Stimulated activated naive B cell treated with anti-CD40 and anti-IgM and Interleukin-4, amounts not matched to agents 10 μg/mL and 1 μg/mL and 100 μg/mL, for 72 hours (primary cell): ENCODE results near the gene C19orf38.
"Not testable (repeated sequence)": the region's sequence is repeated elsewhere in the genome, so short reads cannot be mapped to it uniquely, and the experiment has no call there.

Experiments used
- ATAC-seq, 2 donors: fragments of 150-1000 bp; cut with Tn5 transposase; replicated peaks; 2 replicates each; pipeline ENCODE4 v1.10.0; 2021; ENCODE audit warnings: moderate library complexity in 1 of 2
- DNase-seq: peaks from one replicate; pipeline ENCODE4 v3.0.0; 2021
- H3K27ac Mint-ChIP-seq: one replicate; pipeline ENCODE4 v1.8.0; 2022; ENCODE audit warnings: mild to moderate bottlenecking, mixed read lengths
- H3K27me3 Mint-ChIP-seq, 2 donors: one replicate each; pipeline ENCODE4 v1.8.0; 2022; ENCODE audit warnings: mixed read lengths in 2 of 2
- H3K36me3 Mint-ChIP-seq, 2 donors: one replicate each; pipeline ENCODE4 v1.8.0; 2022; ENCODE audit warnings: mixed read lengths in 2 of 2, mild to moderate bottlenecking in 1 of 2
- H3K4me1 Mint-ChIP-seq, 2 donors: one replicate each; pipeline ENCODE4 v1.8.0; 2022; ENCODE audit warnings: mixed read lengths in 2 of 2, mild to moderate bottlenecking in 1 of 2
- H3K4me3 Mint-ChIP-seq, 2 donors: one replicate each; pipeline ENCODE4 v1.8.0; 2022; ENCODE audit warnings: mild to moderate bottlenecking in 2 of 2, mixed read lengths in 2 of 2, moderate library complexity in 1 of 2
- H3K9me3 Mint-ChIP-seq, 2 donors: one replicate each; pipeline ENCODE4 v1.8.0; 2022; ENCODE audit warnings: mixed read lengths in 2 of 2, mild to moderate bottlenecking in 1 of 2

Gene C19orf38

GRCh38 chr19:10831987-10832938 is 16.0 kb upstream of the C19orf38 start:
- Mint-ChIP-seq H3K27ac (peak overlapping the region; percentile 60), H3K36me3 (peaks cover 38 to 40% of the 10 kb centered on the region in 2 donors), H3K4me1 (peaks cover 18 to 23% of the 10 kb centered on the region in 2 donors), H3K9me3 (peaks cover 6 to 7% of the 10 kb centered on the region in 2 donors), H3K27me3 (no peaks in the 10 kb centered on the region), H3K4me3 (peak overlapping the region in 1 of 2 donors; percentile 1)
- no peak for ATAC-seq
- no peak for DNase-seq

- H3K27me3 Mint-ChIP-seq: no peaks in the 10 kb centered on the region
- peak overlapping the region in 1 of 2 donors; percentile 17 for H3K4me3 Mint-ChIP-seq
- H3K27ac Mint-ChIP-seq: peak overlapping the region; percentile 82
- DNase-seq: no peak
- H3K9me3 Mint-ChIP-seq: peaks cover 6 to 7% of the 10 kb centered on the region in 2 donors
- H3K36me3 Mint-ChIP-seq: peaks cover 37 to 38% of the 10 kb centered on the region in 2 donors
- peaks cover 18 to 23% of the 10 kb centered on the region in 2 donors for H3K4me1 Mint-ChIP-seq
- no peak for ATAC-seq
Observed at GRCh38 chr19:10832939-10833296, 15.3 kb upstream of the C19orf38 start.

- peaks cover 16 to 18% of the 10 kb centered on the region in 2 donors for H3K4me1 Mint-ChIP-seq
- no peak for ATAC-seq
- peaks cover 7 to 8% of the 10 kb centered on the region in 2 donors for H3K9me3 Mint-ChIP-seq
- DNase-seq: no peak
- no peaks in the 10 kb centered on the region for H3K27me3 Mint-ChIP-seq
- H3K36me3 Mint-ChIP-seq: peaks cover 29 to 39% of the 10 kb centered on the region in 2 donors
- H3K4me3 Mint-ChIP-seq: peak overlapping the region; percentile 92 to 96
- H3K27ac Mint-ChIP-seq: peak overlapping the region; percentile 99
Observed at GRCh38 chr19:10835089-10835753, 13.0 kb upstream of the C19orf38 start.

GRCh38 chr19:10835754-10836478 is 12.3 kb upstream of the C19orf38 start, which contains the start of gene TMED1:
TSS of gene TMED1 (minus strand) at chr19:10836212. CDS start at chr19:10836191, 21 bp downstream.
- Mint-ChIP-seq H3K27ac (peak within 1 kb of the TSS; percentile 99), H3K27me3 (no peaks in the 10 kb centered on the region), H3K9me3 (peaks cover 7 to 8% of the 10 kb centered on the region in 2 donors), H3K4me1 (peaks cover 14 to 16% of the 10 kb centered on the region in 2 donors), H3K4me3 (peak within 1 kb of the TSS; percentile 92 to 96), H3K36me3 (peaks cover 24 to 36% of the 10 kb centered on the region in 2 donors)
- ATAC-seq (peak; percentile 92 to 94), DNase-seq (peak; percentile 96)

- H3K27ac Mint-ChIP-seq: peak overlapping the region; percentile 99
- ATAC-seq (peak; percentile 46 to 55), DNase-seq (peak; percentile 88)
- peaks cover 7 to 8% of the 10 kb centered on the region in 2 donors for H3K9me3 Mint-ChIP-seq
- H3K4me1 Mint-ChIP-seq: peaks cover 14 to 16% of the 10 kb centered on the region in 2 donors
- peak overlapping the region; percentile 92 to 96 for H3K4me3 Mint-ChIP-seq
- H3K36me3 Mint-ChIP-seq: peaks cover 24 to 36% of the 10 kb centered on the region in 2 donors
- H3K27me3 Mint-ChIP-seq: no peaks in the 10 kb centered on the region
Observed at GRCh38 chr19:10836479-10837330, 11.5 kb upstream of the C19orf38 start.

GRCh38 chr19:10837649-10838048 is 10.6 kb upstream of the C19orf38 start:
- peak overlapping the region in 1 of 2 donors; percentile 46 for H3K4me3 Mint-ChIP-seq
- not testable (repeated sequence) for DNase-seq, H3K27me3 Mint-ChIP-seq, ATAC-seq, H3K9me3 Mint-ChIP-seq
- peaks cover 17 to 29% of the 10 kb centered on the region in 2 donors for H3K36me3 Mint-ChIP-seq
- peak overlapping the region; percentile 25 for H3K27ac Mint-ChIP-seq
- H3K4me1 Mint-ChIP-seq: peaks cover 14 to 16% of the 10 kb centered on the region in 2 donors

- DNase-seq (no peak), ATAC-seq (no peak)
- Mint-ChIP-seq H3K4me1 (peaks cover 12 to 16% of the 10 kb centered on the region in 2 donors), H3K27ac (no peak overlapping the region), H3K4me3 (no peak overlapping the region), H3K9me3 (peaks cover 7 to 8% of the 10 kb centered on the region in 2 donors), H3K36me3 (peaks cover 14 to 25% of the 10 kb centered on the region in 2 donors), H3K27me3 (no peaks in the 10 kb centered on the region)
Observed at GRCh38 chr19:10838377-10838776, 9.8 kb upstream of the C19orf38 start.

GRCh38 chr19:10839114-10840050 is 8.8 kb upstream of the C19orf38 start:
- H3K27ac Mint-ChIP-seq: no peak overlapping the region
- ATAC-seq (no peak), DNase-seq (no peak)
- H3K9me3 Mint-ChIP-seq: peaks cover 7 to 8% of the 10 kb centered on the region in 2 donors
- no peaks in the 10 kb centered on the region for H3K27me3 Mint-ChIP-seq
- no peak overlapping the region for H3K4me3 Mint-ChIP-seq
- peaks cover 14 to 24% of the 10 kb centered on the region in 2 donors for H3K36me3 Mint-ChIP-seq
- peaks cover 12 to 16% of the 10 kb centered on the region in 2 donors for H3K4me1 Mint-ChIP-seq

- peaks cover 4 to 10% of the 10 kb centered on the region in 2 donors for H3K36me3 Mint-ChIP-seq
- no peak for DNase-seq
- H3K9me3 Mint-ChIP-seq: peaks cover 5 to 7% of the 10 kb centered on the region in 2 donors
- H3K4me1 Mint-ChIP-seq: peaks cover 0 to 2% of the 10 kb centered on the region in 2 donors
- H3K4me3 Mint-ChIP-seq: no peak overlapping the region
- H3K27me3 Mint-ChIP-seq: no peaks in the 10 kb centered on the region
- peak overlapping the region; percentile 42 for H3K27ac Mint-ChIP-seq
- ATAC-seq: no peak
Observed at GRCh38 chr19:10842788-10843187, 5.4 kb upstream of the C19orf38 start.

- no peak overlapping the region for H3K27ac Mint-ChIP-seq
- H3K4me3 Mint-ChIP-seq: no peak overlapping the region
- ATAC-seq (no peak), DNase-seq (no peak)
- H3K36me3 Mint-ChIP-seq: peaks cover 6 to 7% of the 10 kb centered on the region in 2 donors
- peaks cover 8 to 18% of the 10 kb centered on the region in 2 donors for H3K27me3 Mint-ChIP-seq
- peaks cover 5% of the 10 kb centered on the region in 2 donors for H3K9me3 Mint-ChIP-seq
- peaks cover 8 to 9% of the 10 kb centered on the region in 2 donors for H3K4me1 Mint-ChIP-seq
Observed at GRCh38 chr19:10846500-10847202, 1.6 kb upstream of the C19orf38 start.

GRCh38 chr19:10850631-10851030 is 2.4 kb downstream of the C19orf38 start:
- Mint-ChIP-seq H3K4me3 (no peak overlapping the region), H3K27me3 (peaks cover 8 to 18% of the 10 kb centered on the region in 2 donors), H3K36me3 (peaks cover 5 to 6% of the 10 kb centered on the region in 2 donors), H3K27ac (no peak overlapping the region), H3K4me1 (peaks cover 8 to 9% of the 10 kb centered on the region in 2 donors), H3K9me3 (peaks cover 5% of the 10 kb centered on the region in 2 donors)
- no peak for ATAC-seq
- no peak for DNase-seq
